HEK293 (cell line): ENCODE results near the gene FRMD4A.

Experiments
- CTCF ChIA-PET: fragments of 350-600 bp; formaldehyde crosslinking; extraction: SDS; loops from one replicate; lab custom pipeline; 2021; ENCODE audit warnings: antibody characterized with exemption; lab: Yijun Ruan, JAX
- POLR2A ChIA-PET: fragments of 300-600 bp; formaldehyde crosslinking; extraction: SDS; loops from one replicate; lab custom pipeline; 2020; ENCODE audit warnings: antibody characterized with exemption, inconsistent platforms; lab: Yijun Ruan, JAX
- H3K27ac ChIP-seq: fragments of 200-500 bp; sonication (Bioruptor generic); 2 replicates; pipeline ENCODE4 v1.5.1; 2014; ENCODE audit warnings: low read depth, low read length, control low read depth, inconsistent platforms; ENCODE audit errors: extremely low read depth
- H3K36me3 ChIP-seq, 2 experiments: fragments of 200-500 bp in 1 of 2; sonication (Bioruptor generic) in 1 of 2; 1 replicate in 1 of 2; 2 replicates in 1 of 2; pipeline ENCODE4 v1.5.1; 2014 to 2017; ENCODE audit warnings: inconsistent platforms in 2 of 2, low read length in 2 of 2; ENCODE audit not compliant: control insufficient read depth in 2 of 2, insufficient read depth in 1 of 2
- H3K4me1 ChIP-seq: fragments of 200-500 bp; sonication (Bioruptor generic); 2 replicates; pipeline ENCODE4 v1.5.1; 2014; ENCODE audit warnings: mild to moderate bottlenecking, low read length, inconsistent platforms; ENCODE audit not compliant: control insufficient read depth, insufficient read depth
- H3K4me3 ChIP-seq: 2 replicates; pipeline ENCODE4 v1.5.1; 2011; ENCODE audit warnings: low read depth, mild to moderate bottlenecking, control low read depth, low read length, moderate library complexity
- H3K9me3 ChIP-seq: fragments of 200-500 bp; sonication (Bioruptor generic); 2 replicates; pipeline ENCODE4 v1.5.1; 2014; ENCODE audit warnings: low read depth, low read length, inconsistent platforms; ENCODE audit not compliant: control insufficient read depth, insufficient read depth
- MYNN ChIP-seq: fragments of 450-650 bp; formaldehyde crosslinking; IDR thresholded peaks from 2 replicates; pipeline ENCODE4 v1.5.1; 2016; ENCODE audit warnings: missing biosample characterization, missing genetic modification characterization, borderline replicate concordance
- PATZ1 ChIP-seq: fragments of 450-650 bp; formaldehyde crosslinking; IDR thresholded peaks from 2 replicates; pipeline ENCODE4 v1.5.1; 2016; ENCODE audit warnings: missing biosample characterization, missing genetic modification characterization
- PRDM2 ChIP-seq: fragments of 450-650 bp; formaldehyde crosslinking; IDR thresholded peaks from 2 replicates; pipeline ENCODE4 v1.5.1; 2016; ENCODE audit warnings: missing biosample characterization, missing genetic modification characterization, borderline replicate concordance
- SALL2 ChIP-seq: fragments of 450-650 bp; formaldehyde crosslinking; IDR thresholded peaks from 2 replicates; pipeline ENCODE4 v1.5.0; 2017; ENCODE audit warnings: missing biosample characterization, mild to moderate bottlenecking, missing genetic modification characterization, borderline replicate concordance
- SCRT2 ChIP-seq: fragments of 450-650 bp; formaldehyde crosslinking; IDR thresholded peaks from 2 replicates; pipeline ENCODE4 v1.5.1; 2016; ENCODE audit warnings: missing biosample characterization, missing genetic modification characterization
- ZBTB49 ChIP-seq: fragments of 450-650 bp; formaldehyde crosslinking; IDR thresholded peaks from 2 replicates; pipeline ENCODE4 v1.5.1; 2016; ENCODE audit warnings: missing biosample characterization, missing genetic modification characterization, low read depth
- ZNF148 ChIP-seq: fragments of 450-650 bp; formaldehyde crosslinking; IDR thresholded peaks from 2 replicates; pipeline ENCODE4 v1.5.0; 2017; ENCODE audit warnings: missing biosample characterization, missing genetic modification characterization, borderline replicate concordance
- ZNF23 ChIP-seq: fragments of 450-650 bp; formaldehyde crosslinking; IDR thresholded peaks from 2 replicates; pipeline ENCODE4 v1.5.1; 2016; ENCODE audit warnings: missing biosample characterization, missing genetic modification characterization, borderline replicate concordance
- ZNF394 ChIP-seq: fragments of 450-650 bp; formaldehyde crosslinking; IDR thresholded peaks from 2 replicates; pipeline ENCODE4 v1.5.1; 2016; ENCODE audit warnings: missing biosample characterization, missing genetic modification characterization, mild to moderate bottlenecking, moderate library complexity, borderline replicate concordance
- ZNF530 ChIP-seq: fragments of 450-650 bp; formaldehyde crosslinking; IDR thresholded peaks from 2 replicates; pipeline ENCODE4 v1.5.1; 2016; ENCODE audit warnings: low read depth, missing biosample characterization, missing genetic modification characterization
- ZNF580 ChIP-seq: fragments of 450-650 bp; formaldehyde crosslinking; IDR thresholded peaks from 2 replicates; pipeline ENCODE4 v1.5.1; 2016; ENCODE audit warnings: missing biosample characterization, missing genetic modification characterization
- ZNF600 ChIP-seq: fragments of 450-650 bp; formaldehyde crosslinking; IDR thresholded peaks from 2 replicates; pipeline ENCODE4 v1.5.1; 2016; ENCODE audit warnings: missing biosample characterization, missing genetic modification characterization
- ZNF645 ChIP-seq: fragments of 450-650 bp; formaldehyde crosslinking; IDR thresholded peaks from 2 replicates; pipeline ENCODE4; 2016; ENCODE audit warnings: missing biosample characterization, missing genetic modification characterization
- ZNF664 ChIP-seq: fragments of 450-650 bp; formaldehyde crosslinking; IDR thresholded peaks from 2 replicates; pipeline ENCODE4 v1.5.1; 2016; ENCODE audit warnings: missing biosample characterization, missing genetic modification characterization
- ZNF777 ChIP-seq: fragments of 450-650 bp; formaldehyde crosslinking; IDR thresholded peaks from 2 replicates; pipeline ENCODE4 v1.5.1; 2017; ENCODE audit warnings: missing biosample characterization, missing genetic modification characterization, borderline replicate concordance

FRMD4A gene

GRCh38 chr10:14106828-14107227 is 223.9 kb downstream of the FRMD4A start (continued):
- TF ChIP-seq MYNN (tag by site-specific recombination) (no peak), PATZ1 (tag by site-specific recombination) (no peak), ZNF530 (tag by site-specific recombination) (no peak), ZNF394 (tag by site-specific recombination) (no peak), ZNF580 (tag by site-specific recombination) (peak; percentile 67; the same call in 1 of the 2 replicates), SALL2 (no peak), ZNF645 (tag by site-specific recombination) (no peak)

GRCh38 chr10:14102056-14102455 is 228.7 kb downstream of the FRMD4A start:
- TF ChIP-seq SCRT2: peak; percentile 78
- no peak for TF ChIP-seq ZNF645 (tag by site-specific recombination)
- TF ChIP-seq, all 188 proteins: peak for 1
- Histone ChIP-seq H3K36me3 (no peaks in the 10 kb centered on the region), H3K27ac (no peak overlapping the region), H3K4me1 (no peaks in the 10 kb centered on the region), H3K9me3 (no peaks in the 10 kb centered on the region), H3K4me3 (no peak overlapping the region)
- CTCF ChIA-PET: interaction anchor here (0.6 to 1.1 kb wide), 4 partner anchors 10 to 1200 kb away, joined by 3 to 5 read pairs (median 3); no protein-coding TSS in a partner anchor
- POLR2A ChIA-PET: no interaction called here

- Histone ChIP-seq H3K27ac (no peak overlapping the region), H3K4me3 (no peak overlapping the region), H3K4me1 (no peaks in the 10 kb centered on the region), H3K36me3 (no peaks in the 10 kb centered on the region), H3K9me3 (no peaks in the 10 kb centered on the region)
- POLR2A ChIA-PET: interaction anchor here (0.6 kb wide), 1 partner anchor 1941 kb away, joined by 4 read pairs; no protein-coding TSS in a partner anchor
- CTCF ChIA-PET: interaction anchor here (0.6 to 1.1 kb wide), 2 partner anchors 311 to 379 kb away, joined by 3 to 4 read pairs; no protein-coding TSS in a partner anchor
- TF ChIP-seq ZNF148 (tag by site-specific recombination) (no peak), ZNF600 (no peak), ZBTB49 (no peak), ZNF777 (tag by site-specific recombination) (no peak), ZNF23 (tag by site-specific recombination) (no peak), ZNF664 (tag by site-specific recombination) (no peak), PRDM2 (tag by site-specific recombination) (no peak)
Measured at GRCh38 chr10:14099885-14100284, 230.8 kb downstream of the FRMD4A start.
